Muscle of leg (tissue), 11 donors: ENCODE measurements around the gene TPRG1. TPM values are rescaled to one million over a fixed set of nuclear protein-coding genes. Genes with fewer than 3 reads are reported as not detected.

Experiments used
- DNase-seq: peaks from one replicate; pipeline ENCODE4 v3.0.0; 2013
- H3K27ac ChIP-seq: one replicate; pipeline ENCODE4 v1.5.1; 2013; ENCODE audit warnings: mild to moderate bottlenecking, low read length, control low read depth
- H3K27me3 ChIP-seq: one replicate; pipeline ENCODE4 v1.6.1; 2013; ENCODE audit warnings: low read length; ENCODE audit not compliant: control insufficient read depth, insufficient read depth
- H3K36me3 ChIP-seq: one replicate; pipeline ENCODE4 v1.6.1; 2013; ENCODE audit warnings: low read length; ENCODE audit not compliant: control insufficient read depth, insufficient read depth
- H3K4me1 ChIP-seq: one replicate; pipeline ENCODE4 v1.6.1; 2013; ENCODE audit warnings: low read length; ENCODE audit not compliant: control insufficient read depth, insufficient read depth
- H3K4me3 ChIP-seq: one replicate; pipeline ENCODE4 v1.5.1; 2013; ENCODE audit warnings: low read length, control low read depth
- H3K9me3 ChIP-seq: replicated peaks from 2 replicates; pipeline ENCODE4 v1.6.1; 2013; ENCODE audit warnings: low read depth, low read length; ENCODE audit not compliant: control insufficient read depth
- WGBS: methylation state at CpG from one replicate; pipeline ENCODE4 v1.1.5; 2013; ENCODE audit warnings: missing lambda C conversion rate; ENCODE audit not compliant: insufficient coverage; 5-methylcytosine and 5-hydroxymethylcytosine counted together
- polyA plus RNA-seq, 8 donors: library from polyadenylated mRNA; unstranded; fragments of 120-200 nt; gene quantifications; one replicate each; pipeline versions ENCODE4 v1.2.1 to v1.2.3, GENCODE V29; 2013; ENCODE audit warnings: inconsistent platforms in 1 of 8, low replicate concordance in 1 of 8; ENCODE audit not compliant: insufficient read length in 8 of 8, insufficient read depth in 1 of 8
- total RNA-seq: library from RNA; stranded (reverse); fragments of 120-200 nt; gene quantifications from one replicate; pipeline ENCODE4 v1.2.4, GENCODE V29; 2013

TPRG1 gene
- total and polyA plus RNA-seq, 9 donors, result 1.2 to 5.6 (median 2.0) TPM

DNA sequence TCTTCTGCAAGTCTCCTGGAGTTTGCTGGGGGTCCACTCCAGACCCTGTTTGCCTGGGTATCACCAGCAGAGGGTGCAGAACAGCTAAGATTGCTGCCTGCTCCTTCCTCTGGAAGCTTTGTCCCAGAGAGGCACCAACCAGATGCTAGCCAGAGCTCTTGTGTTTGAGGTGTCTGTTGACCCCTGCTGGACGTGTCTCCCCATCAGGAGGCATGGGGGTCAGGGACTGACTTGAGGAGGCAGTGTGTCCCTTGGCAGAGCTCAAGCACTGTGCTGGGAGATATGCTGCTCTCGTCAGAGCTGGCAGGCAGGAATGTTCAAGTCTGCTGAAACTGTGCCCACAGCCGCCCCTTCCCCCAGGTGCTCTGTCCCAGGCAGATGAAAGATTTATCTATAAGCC is 86.5 kb downstream of the TPRG1 start:
- Histone ChIP-seq H3K4me1 (peaks cover 13% of the 10 kb centered on the region), H3K36me3 (no peaks in the 10 kb centered on the region), H3K9me3 (no peaks in the 10 kb centered on the region), H3K27ac (no peak overlapping the region), H3K4me3 (no peak overlapping the region), H3K27me3 (no peaks in the 10 kb centered on the region)
- 88% methylated on average over 3 of the region's 3 CpGs for WGBS
- no peak for DNase-seq

DNA sequence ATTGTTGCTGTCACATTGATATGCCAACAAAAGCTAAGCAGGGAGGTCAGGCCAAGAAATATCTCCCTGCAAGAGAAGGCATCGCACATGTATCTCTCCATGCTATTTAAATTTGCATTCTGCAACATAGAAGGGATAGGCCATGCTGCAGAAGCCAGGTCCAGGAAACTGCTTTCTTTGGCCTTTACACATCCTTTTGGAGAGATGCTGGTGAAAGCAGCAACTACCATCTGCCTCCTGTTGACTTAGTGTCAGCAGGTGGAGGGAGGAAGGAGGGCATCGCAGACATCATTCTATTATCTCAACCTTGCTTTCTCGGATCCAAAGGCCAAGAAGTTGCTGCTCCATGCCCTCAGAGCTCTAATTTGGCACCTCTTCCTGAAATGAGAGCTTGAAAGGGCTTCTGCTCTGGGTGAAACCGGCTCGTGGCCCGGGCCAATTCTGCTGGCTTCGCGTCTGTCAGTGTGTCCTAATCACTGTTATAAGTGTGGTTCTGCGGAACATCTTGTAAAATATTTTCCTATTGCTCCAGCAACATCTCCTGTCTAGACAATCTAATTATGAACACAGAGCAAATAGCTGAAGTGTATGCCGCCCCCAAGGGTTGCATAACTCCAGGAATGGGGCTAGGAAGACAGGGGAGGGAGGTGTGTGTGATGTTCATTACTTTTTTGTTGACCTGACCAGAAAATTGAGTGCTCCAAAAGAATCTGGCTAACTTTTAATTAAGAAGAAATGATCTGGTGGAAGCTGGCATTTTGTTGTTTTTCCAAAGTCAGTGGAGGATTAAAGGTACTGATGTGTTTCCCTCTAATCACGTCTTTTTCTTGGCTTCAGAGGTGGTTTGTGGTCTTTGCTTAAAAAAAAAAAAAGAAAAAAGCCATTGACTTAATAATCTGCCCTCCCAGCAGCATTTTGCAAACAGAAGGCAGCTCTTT is 89.1 kb downstream of the TPRG1 start:
- Histone ChIP-seq H3K4me1 (peaks cover 13% of the 10 kb centered on the region), H3K4me3 (no peak overlapping the region), H3K9me3 (no peaks in the 10 kb centered on the region), H3K36me3 (no peaks in the 10 kb centered on the region), H3K27me3 (no peaks in the 10 kb centered on the region), H3K27ac (no peak overlapping the region)
- no CpG with 5 or more reads among the region's 11 CpGs for WGBS
- no peak for DNase-seq

DNA sequence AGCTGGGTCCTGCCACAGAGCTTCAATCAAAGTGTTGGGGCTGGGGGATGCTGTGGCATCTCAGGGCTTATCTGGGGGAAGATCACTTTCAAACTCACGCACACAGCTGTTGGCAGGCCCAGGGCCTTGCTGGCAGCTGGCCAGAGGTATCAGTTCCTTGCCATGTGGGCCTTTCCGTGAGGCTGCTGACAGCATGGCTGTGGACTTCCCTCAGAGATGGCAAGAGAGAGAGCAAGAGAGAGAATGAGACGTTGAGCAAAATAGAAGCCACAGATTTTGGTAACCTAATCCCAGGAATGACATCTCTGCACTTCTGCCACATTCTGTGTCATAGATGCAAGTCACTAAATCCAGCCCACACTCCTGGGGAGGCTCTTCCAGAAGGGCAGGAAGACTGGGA is 91.0 kb downstream of the TPRG1 start:
- Histone ChIP-seq H3K4me1 (peaks cover 13% of the 10 kb centered on the region), H3K36me3 (no peaks in the 10 kb centered on the region), H3K4me3 (no peak overlapping the region), H3K9me3 (no peaks in the 10 kb centered on the region), H3K27ac (peak overlapping the region; percentile 74), H3K27me3 (no peaks in the 10 kb centered on the region)
- DNase-seq, result peak; percentile 71
- WGBS, result 39% methylated on average over 2 of the region's 3 CpGs

- no peaks in the 10 kb centered on the region for H3K4me1 ChIP-seq
- peak; percentile 65 for DNase-seq
- H3K36me3 ChIP-seq, result no peaks in the 10 kb centered on the region
Measured at GRCh38 chr3:189267981-189268613, 96.3 kb downstream of the TPRG1 start.

DNA sequence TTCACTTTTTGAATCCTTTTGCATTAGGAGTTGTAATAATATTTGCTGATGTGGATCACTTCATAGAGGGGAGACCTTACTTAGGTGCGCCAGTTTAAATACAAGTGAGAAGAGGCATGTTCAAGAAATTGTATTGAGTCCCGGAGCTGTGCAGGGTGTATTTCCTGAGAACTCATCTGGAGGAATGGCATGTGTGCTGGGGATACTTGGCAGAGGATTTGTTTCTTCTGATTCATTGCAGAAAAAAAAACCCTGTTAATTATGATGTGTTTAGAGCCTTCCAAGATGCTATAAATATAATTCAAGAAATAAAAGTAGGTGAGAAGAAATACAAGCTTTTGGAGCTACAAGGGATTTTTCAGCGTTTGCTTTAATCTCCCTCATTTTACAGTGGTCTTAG is 97.6 kb downstream of the TPRG1 start:
- Histone ChIP-seq H3K9me3 (no peaks in the 10 kb centered on the region), H3K27ac (no peak overlapping the region), H3K4me1 (no peaks in the 10 kb centered on the region), H3K27me3 (no peaks in the 10 kb centered on the region), H3K4me3 (no peak overlapping the region), H3K36me3 (no peaks in the 10 kb centered on the region)
- DNase-seq, result no peak
- WGBS, result 80% methylated on average over 2 of the region's 3 CpGs

More at GRCh38 chr3:189267981-189268613, 96.3 kb downstream of the TPRG1 start:
- no peaks in the 10 kb centered on the region for H3K27me3 ChIP-seq
- H3K27ac ChIP-seq, result no peak overlapping the region
- WGBS, result 83% methylated on average over 3 of the region's 7 CpGs
- no peak overlapping the region for H3K4me3 ChIP-seq
- H3K9me3 ChIP-seq, result no peaks in the 10 kb centered on the region

DNA sequence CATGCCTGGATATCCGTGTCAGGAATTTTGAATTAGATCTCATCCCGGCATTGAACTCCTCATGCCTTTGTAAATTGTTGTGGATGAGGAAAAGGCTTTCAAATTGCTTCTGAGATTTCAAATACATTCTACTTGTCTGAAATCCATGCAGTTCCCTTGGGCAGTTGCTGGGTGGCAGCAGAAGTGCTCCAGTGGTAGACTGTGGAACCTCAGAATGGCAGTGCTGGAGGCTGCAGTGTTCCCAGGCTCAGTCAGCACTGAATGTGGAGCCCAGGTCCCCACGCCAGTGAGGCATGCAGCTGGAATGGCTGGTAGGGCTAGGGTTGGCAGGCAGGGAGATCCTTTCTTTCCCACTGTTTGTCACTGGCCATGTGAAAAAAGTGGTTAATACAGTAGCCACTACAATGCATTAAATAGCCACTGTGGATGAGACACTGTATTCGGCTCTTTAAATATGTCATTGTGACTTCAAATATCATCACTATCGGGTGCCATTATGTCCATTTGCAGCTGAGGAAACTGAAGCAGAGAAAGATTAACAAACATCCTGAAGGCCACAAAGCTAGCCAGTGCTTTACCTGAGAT is 98.6 kb downstream of the TPRG1 start:
- Histone ChIP-seq H3K4me3 (no peak overlapping the region), H3K36me3 (no peaks in the 10 kb centered on the region), H3K27ac (no peak overlapping the region), H3K27me3 (no peaks in the 10 kb centered on the region), H3K4me1 (no peaks in the 10 kb centered on the region), H3K9me3 (no peaks in the 10 kb centered on the region)
- 88% methylated on average over 2 of the region's 5 CpGs for WGBS
- peak; percentile 42 for DNase-seq

DNA sequence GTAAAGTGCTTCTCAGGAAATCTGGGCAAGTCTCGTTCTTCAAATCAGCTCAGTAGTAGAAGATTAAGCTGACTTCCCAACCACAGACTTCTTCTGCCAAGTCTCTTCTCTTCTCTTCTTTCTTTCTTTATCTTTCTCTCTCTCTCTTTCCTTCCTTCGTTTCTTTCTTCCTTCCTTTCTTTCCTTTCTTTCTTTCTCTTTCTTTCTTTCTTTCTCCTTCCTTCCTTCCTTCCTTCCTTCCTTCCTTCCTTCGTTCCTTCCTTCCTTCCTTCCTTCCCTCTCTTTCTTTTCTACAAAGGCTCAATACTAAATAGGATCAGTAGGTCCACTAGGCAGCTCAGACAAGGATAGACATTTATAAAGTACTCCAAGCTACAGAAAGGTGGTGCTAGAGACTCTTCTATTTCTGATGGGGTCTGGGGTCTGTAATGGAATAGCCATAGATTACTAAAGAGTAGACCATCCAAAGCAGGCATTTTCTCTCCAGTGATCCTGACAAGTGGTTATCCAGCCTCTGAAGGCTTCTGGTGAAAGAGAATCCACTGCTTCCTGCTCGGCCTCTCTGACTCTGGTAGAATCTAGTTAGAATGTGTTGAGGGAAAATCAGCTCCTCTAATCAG is 100.8 kb downstream of the TPRG1 start:
- Histone ChIP-seq H3K27me3 (no peaks in the 10 kb centered on the region), H3K4me1 (peaks cover 3% of the 10 kb centered on the region), H3K4me3 (no peak overlapping the region), H3K36me3 (no peaks in the 10 kb centered on the region), H3K27ac (no peak overlapping the region), H3K9me3 (no peaks in the 10 kb centered on the region)
- DNase-seq, result no peak
- WGBS, result 67% methylated on average over 2 of the region's 4 CpGs

DNA sequence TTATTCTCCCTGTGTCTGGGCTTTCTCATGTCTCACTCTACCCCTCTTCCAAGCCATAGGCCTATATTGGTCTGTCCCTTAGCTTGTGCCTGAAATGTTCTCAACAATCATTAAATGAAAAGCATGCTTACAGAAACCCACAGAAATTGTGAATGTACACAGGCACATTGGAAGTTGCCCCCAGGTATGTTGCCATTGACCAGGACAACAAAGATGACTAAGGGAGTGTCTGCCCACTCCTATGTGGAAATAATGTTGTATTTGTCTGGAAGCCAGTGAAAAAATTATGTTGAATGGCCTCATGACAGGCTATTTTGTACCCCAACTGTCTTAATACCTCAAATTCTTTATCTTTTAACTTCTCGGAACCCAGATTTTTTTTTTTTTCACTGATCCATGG is 102.0 kb downstream of the TPRG1 start:
- Histone ChIP-seq H3K9me3 (no peaks in the 10 kb centered on the region), H3K36me3 (no peaks in the 10 kb centered on the region), H3K4me1 (peaks cover 7% of the 10 kb centered on the region), H3K27ac (no peak overlapping the region), H3K27me3 (no peaks in the 10 kb centered on the region), H3K4me3 (no peak overlapping the region)
- no CpG with 5 or more reads among the region's 1 CpG for WGBS
- DNase-seq, result no peak

GRCh38 chr3:189275182-189275581 is 103.4 kb downstream of the TPRG1 start:
- no peak overlapping the region for H3K27ac ChIP-seq
- no peaks in the 10 kb centered on the region for H3K27me3 ChIP-seq
- no peak overlapping the region for H3K4me3 ChIP-seq
- 92% methylated on average over 1 of the region's 2 CpGs for WGBS
- no peak for DNase-seq
- peaks cover 7% of the 10 kb centered on the region for H3K4me1 ChIP-seq
- no peaks in the 10 kb centered on the region for H3K36me3 ChIP-seq
- no peaks in the 10 kb centered on the region for H3K9me3 ChIP-seq

- Histone ChIP-seq H3K27me3 (no peaks in the 10 kb centered on the region), H3K27ac (no peak overlapping the region), H3K9me3 (no peaks in the 10 kb centered on the region), H3K4me3 (no peak overlapping the region), H3K36me3 (no peaks in the 10 kb centered on the region), H3K4me1 (peaks cover 7% of the 10 kb centered on the region)
- 92% methylated on average over 2 of the region's 2 CpGs for WGBS
- DNase-seq, result no peak
Measured at GRCh38 chr3:189275852-189276251, 104.1 kb downstream of the TPRG1 start.
